Astrocyte of the spinal cord (primary cell): ENCODE data around the gene CSNK1G2.

Source experiments
- DNase-seq: peaks from one replicate; pipeline ENCODE4 v3.0.0; 2011; ENCODE audit warnings: low read depth, low spot score
- H3K4me3 ChIP-seq: 2 replicates; pipeline ENCODE4 v1.5.1; 2011; ENCODE audit warnings: low read depth, mild to moderate bottlenecking, low read length, moderate library complexity
- CTCF ChIP-seq: IDR thresholded peaks from 2 replicates; pipeline ENCODE4 v1.5.1; 2012; ENCODE audit warnings: low read depth, mild to moderate bottlenecking, low read length, inconsistent platforms
- in situ Hi-C: cut with HindIII; loops from 2 replicates; pipeline ENCODE4 v1.10.0; 2017; ENCODE audit warnings: low sequenced_read_pairs

CSNK1G2 gene

GRCh38 chr19:1970003-1970805 is 29.2 kb downstream of the CSNK1G2 start:
- no peak for DNase-seq
- in situ Hi-C loops: no loop called here
- no peak overlapping the region for H3K4me3 ChIP-seq
- TF ChIP-seq CTCF: no peak

- no peak for DNase-seq
- in situ Hi-C loops: no loop called here
- no peak for TF ChIP-seq CTCF
- H3K4me3 ChIP-seq: no peak overlapping the region
Observed at GRCh38 chr19:1970806-1971502, 30.0 kb downstream of the CSNK1G2 start.

GRCh38 chr19:1974381-1975161 is 33.6 kb downstream of the CSNK1G2 start:
- no peak for DNase-seq
- H3K4me3 ChIP-seq: no peak overlapping the region
- in situ Hi-C loops: no loop called here
- no peak for TF ChIP-seq CTCF

GRCh38 chr19:1975162-1975480 is 34.1 kb downstream of the CSNK1G2 start:
- H3K4me3 ChIP-seq: no peak overlapping the region
- peak; percentile 18 for DNase-seq
- in situ Hi-C loops: no loop called here
- TF ChIP-seq CTCF: no peak

GRCh38 chr19:1977120-1977519 is 36.1 kb downstream of the CSNK1G2 start:
- in situ Hi-C loops: no loop called here
- TF ChIP-seq CTCF: no peak
- DNase-seq: no peak

GRCh38 chr19:1978346-1978894 is 37.4 kb downstream of the CSNK1G2 start:
- in situ Hi-C loops: no loop called here
- no peak for DNase-seq
- no peak for TF ChIP-seq CTCF
- H3K4me3 ChIP-seq: no peak overlapping the region

More at GRCh38 chr19:1977120-1977519, 36.1 kb downstream of the CSNK1G2 start:
- no peak overlapping the region for H3K4me3 ChIP-seq
